HG03521 (cell line): Measurements from ENCODE around the gene RTL10.

Source experiments
- ATAC-seq: cut with Tn5 transposase; IDR thresholded peaks from one replicate; pipeline ENCODE4 v1.9.1; 2021; ENCODE audit warnings: mild to moderate bottlenecking, moderate library complexity; ENCODE audit not compliant: unreplicated experiment

The RTL10 gene

DNA sequence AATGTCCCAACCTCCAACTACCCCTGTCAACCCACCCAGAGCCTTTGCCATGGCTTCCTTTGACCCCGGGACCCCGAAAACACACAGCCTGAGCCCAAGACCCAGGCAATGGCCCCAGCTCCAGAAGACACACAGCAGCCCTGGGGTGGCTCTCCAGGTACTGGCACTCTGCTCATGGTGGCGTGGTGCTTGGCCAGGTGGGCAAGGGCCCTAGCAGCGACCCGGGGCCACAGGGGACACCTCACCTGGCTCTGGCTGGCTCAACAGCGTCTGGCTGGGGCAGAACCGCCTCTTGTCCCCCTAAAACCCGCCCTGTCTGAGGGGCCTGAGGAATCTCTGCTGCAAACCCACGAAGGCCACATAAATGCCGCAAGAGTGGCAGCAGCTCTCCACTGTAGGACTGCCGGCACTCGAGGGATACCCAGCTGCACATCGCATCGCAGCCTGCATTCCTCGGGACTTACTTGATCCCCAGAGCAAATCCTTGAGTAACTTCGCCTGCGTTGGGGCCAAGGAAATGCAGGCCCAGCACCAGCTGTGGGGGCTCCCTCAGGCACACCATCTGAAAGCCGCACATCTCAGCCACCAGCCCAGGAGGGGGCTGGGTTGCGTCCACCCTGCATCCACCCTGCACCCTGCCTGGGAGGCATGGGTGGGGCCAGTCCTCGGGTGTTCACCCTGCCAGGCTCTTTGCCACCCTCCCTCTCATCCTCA is 23.1 kb upstream of the RTL10 start:
- ATAC-seq = no peak

- ATAC-seq = no peak
These were observed 22.4 kb upstream of the RTL10 start for GRCh38 chr22:19876941-19877625.

GRCh38 chr22:19876314-19876940 is 21.8 kb upstream of the RTL10 start:
- no peak for ATAC-seq

DNA sequence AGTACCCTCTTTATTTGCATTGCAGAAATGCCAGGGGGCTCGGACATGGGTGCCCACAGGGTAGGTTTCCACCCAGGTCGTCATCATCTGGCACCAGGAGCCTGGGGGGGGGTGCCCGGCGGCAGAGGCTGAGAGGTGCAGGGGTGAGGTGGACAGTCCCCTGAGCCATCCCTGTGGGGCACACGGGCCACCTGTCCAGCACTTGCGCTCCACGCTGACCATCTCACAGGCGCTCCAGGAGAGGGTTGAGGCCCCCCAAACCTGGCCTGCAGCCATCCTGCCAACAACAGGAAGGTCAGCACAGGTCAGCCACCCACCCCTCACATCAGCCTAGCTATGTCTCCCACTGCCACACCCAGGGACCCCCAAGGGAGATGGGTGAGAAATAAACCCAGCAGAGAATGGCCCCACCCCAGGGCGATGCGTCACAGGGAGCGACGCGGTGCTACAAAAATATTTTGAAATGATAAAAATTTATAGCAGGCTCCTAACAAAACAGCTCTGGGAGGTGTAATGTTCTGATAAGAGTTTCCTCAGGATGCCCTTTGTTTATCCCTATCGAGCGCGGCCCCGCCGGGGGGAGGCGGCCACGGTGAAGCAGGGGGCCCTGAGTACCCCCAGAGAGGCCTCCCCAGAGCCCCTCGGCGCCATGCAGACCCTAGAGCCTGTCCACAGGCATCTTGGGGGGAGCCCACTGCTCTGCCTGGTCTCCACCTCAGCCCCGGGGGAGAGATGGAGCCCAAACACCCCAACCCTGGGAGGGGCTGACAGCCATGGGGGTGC is 21.0 kb upstream of the RTL10 start:
- no peak for ATAC-seq

GRCh38 chr22:19875061-19875530 is 20.4 kb upstream of the RTL10 start:
- no peak for ATAC-seq

DNA sequence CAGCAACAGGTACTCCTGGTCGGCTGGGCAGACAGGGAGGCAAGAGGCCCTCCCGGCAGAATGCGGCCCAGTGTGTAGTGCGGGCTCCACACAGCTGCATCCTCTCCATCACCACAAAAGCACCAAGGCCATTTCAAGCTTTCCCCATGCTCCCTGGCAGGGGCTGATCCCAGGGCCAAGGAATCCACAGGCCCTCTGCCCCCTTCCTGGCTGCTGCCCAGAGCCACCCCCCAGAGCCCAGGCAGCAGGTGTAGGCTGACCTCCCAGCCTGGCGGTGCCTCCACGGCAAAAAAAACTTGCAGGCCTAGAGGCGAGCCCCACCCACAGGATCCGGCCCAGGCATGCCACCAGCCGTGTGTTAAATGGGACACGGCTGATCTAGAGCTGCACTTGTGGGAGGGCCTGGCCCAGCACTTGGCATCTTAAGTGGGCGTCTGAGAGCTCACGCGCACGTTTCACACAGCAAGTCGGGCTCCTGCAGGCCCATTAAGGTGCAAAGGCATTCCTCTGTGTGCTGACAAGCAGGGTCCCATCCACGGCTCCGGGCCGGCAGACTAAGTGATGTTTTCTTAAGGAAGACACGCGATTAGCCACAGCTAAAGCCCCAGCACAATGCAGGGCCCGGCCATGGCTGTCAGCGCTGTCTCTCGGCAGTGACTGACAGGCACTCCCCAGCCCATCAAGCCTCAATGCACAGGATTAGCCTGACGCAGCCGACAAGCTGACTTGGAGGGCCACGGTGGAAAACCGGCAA is 19.8 kb upstream of the RTL10 start:
- ATAC-seq = no peak

- ATAC-seq = no peak
These were observed 19.3 kb upstream of the RTL10 start for GRCh38 chr22:19873960-19874306.

DNA sequence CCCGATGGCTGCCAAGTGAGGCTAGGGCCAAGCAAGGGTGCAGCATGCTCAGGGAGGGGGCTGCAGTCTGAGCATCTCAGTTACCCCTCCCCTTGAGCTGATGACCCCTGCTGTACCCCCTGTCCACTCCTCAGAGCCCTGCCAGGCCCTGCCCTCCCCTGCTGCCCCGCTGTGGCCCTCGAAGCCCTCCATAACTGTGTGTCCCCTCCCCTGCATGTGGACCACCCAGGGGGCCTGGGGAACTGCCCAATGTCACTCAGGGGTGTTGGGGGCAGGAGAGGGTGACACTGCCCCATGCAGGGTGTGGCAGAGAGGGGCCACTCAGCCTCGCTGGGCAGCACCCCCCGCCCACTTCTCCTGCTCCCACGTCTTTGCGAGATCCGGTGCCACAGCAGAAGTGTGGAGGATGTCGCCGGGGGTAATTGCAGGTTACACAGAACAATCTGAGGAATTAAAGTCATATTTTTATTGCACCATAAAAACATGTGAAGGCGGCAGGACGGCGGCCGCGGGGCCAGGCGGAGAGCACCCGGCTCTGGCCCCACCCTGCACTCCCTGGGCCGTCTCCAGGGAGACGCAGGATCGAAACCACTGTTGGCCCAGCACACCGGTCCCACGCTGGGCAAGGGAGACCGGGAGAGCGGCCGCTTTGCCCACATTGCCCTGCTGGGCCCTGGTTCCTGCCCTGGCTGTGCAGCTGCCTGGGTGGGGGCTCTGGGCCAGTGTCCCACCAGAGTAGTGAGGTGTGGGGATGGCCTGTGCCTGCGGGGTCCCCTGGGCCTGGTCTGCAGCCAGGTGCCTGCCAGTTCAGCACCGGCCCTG is 18.7 kb upstream of the RTL10 start:
- ATAC-seq = no peak

- no peak for ATAC-seq
These were observed 18.1 kb upstream of the RTL10 start for GRCh38 chr22:19872779-19873137.

DNA sequence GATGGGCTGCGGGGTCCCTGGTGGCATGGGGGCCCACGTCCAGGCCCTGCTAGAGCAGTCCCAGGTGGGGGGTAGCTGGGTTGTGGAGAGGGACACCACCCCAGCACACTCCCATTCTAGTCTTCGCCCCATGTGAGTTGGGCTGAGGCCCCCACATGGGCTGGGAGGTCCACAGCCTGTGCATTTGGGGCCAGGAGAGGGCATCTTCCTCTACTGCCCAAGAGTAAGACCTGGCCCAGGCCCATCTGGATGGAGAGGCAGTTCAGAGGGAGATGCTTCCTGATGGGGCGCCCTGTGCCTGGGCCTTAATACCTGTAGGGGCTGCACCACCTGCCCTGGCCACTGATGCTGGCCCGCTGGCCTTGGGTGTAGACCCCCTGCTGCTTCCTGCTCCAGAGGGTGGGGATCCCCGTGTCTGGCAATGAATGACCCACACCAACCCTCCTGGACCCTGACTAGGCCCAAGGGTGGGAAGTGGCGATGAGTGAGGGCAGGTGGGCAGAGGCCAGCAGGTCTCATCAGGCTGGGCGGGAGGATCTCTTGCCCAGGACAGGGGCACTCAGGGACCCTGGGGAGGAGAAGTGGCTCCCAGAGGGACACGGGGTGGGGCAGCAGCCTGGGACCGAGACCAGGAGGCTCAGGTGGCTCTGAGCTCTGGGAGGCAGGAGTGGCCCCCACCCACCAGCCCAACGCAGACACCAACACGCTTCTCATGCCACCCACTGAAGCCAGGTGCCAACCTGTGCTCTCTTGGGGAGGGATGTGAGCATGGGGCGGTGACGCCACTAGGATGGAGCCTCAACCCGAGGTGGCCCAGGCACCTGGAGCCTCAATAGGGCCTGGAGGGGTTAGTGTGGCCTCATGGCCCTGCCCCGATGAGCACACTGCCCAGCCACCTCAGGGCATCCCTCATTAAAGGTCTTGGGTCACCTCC is 17.4 kb upstream of the RTL10 start:
- no peak for ATAC-seq

DNA sequence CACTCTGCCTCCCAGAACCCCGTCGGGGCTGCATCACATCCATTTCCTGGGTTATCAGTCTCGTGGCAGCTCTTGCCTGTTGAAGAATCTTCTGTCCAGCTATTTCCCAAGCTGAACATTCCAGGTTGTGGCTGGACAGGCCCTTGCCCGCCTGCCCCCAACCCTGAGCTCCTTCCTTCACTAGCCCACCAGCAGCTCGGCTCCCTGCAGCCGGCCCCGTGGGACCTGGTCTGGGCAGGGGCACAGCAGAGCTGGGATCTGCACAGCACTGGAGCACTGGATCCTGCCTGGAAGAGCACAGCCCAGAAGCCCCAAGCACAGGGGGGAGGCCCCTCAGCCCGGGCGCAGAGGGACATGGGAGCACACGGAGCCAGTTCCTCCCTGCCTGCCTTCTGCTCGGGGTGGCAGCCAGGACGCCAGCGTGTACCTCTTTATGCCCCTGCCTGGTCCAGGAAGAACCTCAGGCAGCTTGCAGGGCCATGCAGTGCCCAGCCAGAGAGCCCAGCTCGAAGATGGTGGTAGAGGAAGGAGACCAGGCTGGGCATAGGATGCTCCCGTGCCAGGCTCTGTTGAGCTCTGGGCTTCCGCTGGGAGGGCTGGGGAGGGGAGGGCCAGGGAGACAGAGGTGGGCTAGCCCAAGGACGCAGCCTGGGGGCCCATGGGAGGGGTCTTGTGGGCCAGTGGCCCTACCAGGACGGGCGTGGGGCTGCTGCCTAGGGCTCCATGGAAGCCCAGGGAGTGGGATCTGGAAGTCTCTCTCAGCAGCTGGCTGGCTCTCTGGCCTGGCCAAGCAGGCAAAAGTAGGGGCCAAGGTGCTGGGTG is 16.6 kb upstream of the RTL10 start:
- no peak for ATAC-seq

DNA sequence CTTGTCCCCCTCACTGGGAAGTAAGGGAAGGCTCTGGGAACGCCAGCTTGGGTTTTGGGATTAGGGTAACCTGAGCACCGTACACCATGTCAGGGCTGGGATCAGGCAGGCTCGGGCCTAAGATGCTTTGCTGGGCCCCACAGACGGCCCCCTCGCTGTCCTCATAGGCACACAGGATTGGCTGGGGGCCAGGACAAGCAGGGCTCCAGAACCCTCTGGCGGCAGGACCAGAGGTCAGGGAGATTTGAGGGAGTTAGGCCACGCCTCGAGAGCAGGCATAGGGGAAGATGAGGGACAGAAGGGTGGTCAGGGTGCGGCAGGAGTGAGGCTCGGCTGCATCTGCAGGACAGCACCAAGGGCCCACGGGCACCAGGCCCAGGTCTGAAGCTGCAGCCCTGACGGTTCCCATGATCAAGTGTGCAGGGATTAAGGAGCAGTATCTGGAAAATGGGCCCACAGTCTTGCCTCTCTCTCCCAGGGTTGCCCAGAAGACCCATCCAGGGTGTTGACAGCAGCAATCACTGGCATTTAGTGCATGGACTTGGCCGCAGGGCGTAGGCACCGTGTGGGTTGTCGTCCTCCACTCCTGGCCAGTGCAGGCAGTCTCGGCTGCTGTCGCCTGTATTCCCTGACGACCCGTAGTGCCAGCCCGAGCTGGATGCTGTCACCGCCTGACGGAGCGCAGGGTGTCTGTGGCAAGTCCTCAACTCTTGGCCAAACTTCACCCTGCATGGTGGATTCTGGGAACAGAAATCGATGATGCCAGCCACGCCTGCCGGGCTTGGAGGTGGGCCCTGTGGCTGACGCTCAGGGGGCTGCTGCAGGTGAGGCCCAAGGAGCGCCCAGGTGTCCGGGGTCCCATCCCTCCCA is 15.7 kb upstream of the RTL10 start:
- no peak for ATAC-seq

DNA sequence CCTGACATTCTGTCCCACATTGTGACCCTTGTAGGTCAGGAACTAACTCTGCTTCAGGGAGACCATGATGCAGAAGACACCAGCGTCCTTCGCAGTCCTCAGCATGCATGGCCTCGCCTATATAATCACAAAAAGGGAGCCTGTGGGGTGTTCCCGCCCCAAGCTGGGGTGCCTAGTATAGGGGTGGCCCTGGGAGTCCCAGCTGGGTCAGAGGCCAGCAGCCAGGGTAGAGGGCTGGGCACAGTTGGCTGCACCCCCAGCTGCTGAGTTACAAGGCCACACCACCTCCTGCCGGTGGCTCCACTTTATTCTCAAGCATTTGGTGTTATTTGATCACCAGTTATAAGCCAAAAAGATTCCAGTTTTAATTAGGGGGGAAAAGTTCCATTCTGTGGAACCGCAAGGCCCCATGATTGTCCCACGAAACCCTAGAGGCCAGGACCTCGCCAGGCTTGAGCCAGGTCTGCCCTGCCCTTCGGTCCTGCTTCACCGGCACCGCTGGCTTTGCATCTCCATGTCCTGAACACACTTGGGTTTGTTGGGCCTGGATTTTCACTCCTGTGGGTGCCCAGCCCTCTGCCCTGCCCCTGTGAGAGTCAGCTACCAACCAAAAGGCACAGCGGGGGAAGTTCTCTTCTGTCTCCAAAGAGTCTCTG is 15.0 kb upstream of the RTL10 start:
- ATAC-seq = no peak

- no peak for ATAC-seq
These were observed 14.2 kb upstream of the RTL10 start for GRCh38 chr22:19868773-19869471.

DNA sequence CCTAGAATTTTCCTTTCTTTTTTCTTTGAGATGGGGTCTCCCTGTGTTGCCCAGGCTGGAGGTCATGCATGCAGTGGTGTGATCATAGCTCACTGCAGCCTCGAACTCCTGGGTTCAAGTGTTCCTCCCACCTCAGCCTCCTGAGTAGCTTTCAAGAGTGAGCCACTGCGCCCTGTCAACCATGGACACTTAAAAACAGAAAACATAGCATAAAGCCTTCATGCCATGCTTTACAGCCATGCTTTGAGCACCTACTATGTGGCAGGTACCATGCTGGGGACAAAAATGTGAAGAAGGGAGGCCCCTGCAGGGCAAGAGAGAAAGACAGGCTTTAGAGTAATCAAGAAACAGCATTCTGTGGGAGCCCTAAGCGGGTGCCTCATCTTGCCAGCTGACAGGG is 13.7 kb upstream of the RTL10 start:
- ATAC-seq = no peak

- no peak for ATAC-seq
These were observed 12.9 kb upstream of the RTL10 start for GRCh38 chr22:19867617-19868016.
